CD4-positive, alpha-beta T cell treated with Interleukin-2 at 100 ng/mL for 4 hours (primary cell): ENCODE results near the gene PHLDB2.

ENCODE experiments used
- DNase-seq: peaks from one replicate; pipeline ENCODE4 v3.0.0-alpha.2; 2020; ENCODE audit warnings: low spot score

PHLDB2 gene

DNA sequence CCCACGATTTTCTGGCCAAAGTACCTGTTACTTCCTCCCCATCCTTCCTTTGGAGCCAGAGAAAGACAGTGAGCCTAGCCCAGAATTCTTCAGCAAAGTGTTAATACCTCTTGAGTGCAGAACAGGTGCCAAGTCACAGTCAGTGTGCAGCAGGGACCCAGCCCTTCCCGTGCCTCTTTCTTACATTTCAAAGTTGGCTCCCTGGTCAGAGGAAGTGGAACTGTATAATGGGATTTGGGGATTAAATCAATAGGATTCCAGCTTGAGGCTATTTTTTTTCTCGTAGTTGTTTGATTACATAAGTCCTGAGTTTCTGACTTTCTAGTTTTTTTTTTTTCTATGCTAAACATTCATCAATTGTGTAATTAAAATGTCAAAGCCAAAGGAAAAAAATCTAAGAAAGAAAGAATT is 67.2 kb downstream of the PHLDB2 start:
- DNase-seq = no peak

DNA sequence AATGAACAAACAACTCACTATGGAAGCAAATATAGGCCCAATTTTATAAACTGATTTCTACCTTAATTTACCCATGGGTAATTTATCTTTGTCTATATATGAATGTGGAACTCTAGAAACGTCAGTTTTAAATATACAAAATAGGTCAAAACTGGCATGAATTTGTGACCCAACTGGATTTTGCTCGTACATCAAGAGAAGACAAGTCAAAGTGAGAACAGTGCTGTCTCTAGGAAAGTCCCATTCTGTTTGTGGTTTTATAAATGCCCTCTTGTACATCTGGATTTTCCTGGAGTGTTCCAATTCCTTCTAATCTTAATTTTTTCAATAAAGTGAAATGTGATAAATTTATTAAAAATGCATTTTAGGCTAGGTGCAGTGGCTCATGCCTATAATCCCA is 69.5 kb downstream of the PHLDB2 start:
- no peak for DNase-seq

DNA sequence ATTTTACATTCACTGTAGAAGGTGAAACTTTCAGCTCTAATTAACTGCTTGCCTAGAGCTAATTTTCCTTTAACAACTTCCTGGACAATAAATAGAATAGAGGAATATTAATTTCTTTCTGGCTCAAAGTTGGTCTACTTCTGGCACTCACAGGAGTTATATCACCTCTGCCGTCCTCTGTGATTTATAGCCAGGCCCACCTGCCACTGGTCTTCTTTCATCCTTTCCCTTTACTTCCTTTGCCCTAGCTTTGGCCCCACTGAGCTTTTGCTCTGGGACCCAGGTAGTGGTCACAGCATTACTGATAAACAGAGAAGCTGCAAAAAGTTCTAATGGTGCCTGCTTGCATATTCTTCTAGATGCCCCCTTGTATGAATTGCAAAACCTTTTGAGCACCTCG is 70.4 kb downstream of the PHLDB2 start:
- DNase-seq = no peak

DNA sequence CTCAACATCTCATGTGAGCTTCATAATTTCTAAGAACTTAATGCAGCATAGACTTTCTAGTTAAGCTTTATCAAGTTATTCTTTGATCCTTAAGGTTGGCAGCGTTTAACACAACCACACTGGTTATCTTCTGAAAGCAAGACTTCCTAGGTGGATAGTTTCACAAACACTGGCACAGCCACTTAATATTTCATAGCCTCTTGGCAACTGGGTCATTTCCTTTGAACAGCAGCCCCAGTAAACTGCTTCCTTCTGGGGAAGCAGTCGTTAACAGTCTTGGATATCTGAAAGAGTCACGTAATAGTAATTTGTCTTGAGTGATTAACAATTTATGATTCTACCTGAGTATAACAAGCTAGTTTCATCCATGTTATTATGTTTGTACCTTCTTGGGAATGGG is 73.9 kb downstream of the PHLDB2 start:
- no peak for DNase-seq

DNA sequence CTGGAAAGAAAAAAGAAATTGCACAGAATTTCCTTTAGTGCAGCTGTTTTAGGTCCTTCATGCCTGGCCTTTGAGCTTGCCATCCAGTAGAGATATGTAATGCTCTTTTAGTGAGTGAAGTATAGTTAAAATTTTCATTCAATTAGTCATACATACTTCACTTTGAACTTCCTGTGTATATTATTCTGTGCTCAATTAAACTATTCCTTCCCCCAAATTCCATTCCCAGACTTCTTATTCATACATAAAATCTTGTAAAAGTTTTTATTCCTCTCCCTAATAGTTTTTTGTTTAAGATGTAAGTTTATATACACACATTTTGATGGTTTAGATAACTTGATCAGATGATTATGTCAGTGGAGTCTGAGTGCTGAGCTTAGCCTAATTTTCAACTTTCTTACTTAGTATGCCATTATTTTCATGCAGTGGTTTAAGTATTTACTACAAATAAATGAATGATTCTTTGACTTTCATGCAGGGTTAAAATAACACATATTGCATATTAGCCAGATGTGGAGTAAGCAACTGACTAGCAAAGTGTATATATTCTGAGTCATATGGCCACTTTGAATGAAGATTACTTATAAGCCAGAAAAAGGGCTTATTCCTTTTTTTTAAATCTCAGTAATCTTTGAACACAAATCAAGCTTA is 77.3 kb downstream of the PHLDB2 start:
- DNase-seq = no peak

DNA sequence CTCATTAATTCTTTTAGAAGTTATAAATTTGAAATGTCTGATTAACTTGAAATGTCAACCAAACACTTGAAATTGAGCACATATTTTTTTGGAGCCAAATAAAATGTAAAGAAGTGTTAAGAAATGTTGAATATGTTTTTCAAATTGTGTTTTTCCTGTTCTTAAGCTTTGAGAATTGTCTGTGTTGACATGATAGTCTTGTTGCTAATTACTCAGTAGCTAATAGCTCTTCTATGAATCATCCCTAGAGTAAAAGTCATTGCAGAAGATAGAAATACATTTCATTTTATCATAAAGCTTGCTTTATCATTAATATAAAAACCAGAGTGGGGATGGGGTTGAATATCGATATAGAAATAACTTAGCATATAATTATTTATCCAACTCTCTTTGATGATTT is 77.9 kb downstream of the PHLDB2 start:
- no peak for DNase-seq

DNA sequence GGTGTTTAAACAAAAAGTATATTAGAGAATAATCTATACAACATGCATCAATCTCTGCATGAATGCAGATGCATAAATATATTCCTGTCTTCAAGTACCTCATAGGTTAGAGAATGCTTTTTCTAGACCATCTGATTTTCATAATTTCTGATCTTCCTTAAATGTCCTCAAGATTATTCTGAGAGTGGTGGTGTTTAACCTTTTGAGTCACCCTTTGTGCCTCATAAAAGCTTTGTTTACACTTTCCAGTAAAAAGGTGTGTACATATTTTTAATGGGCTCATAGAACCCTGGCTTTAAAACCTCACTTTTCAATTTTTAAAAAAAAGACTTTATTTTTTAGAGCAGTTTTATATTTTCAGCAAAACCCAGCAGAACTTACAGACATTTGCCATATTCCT is 78.8 kb downstream of the PHLDB2 start:
- no peak for DNase-seq

DNA sequence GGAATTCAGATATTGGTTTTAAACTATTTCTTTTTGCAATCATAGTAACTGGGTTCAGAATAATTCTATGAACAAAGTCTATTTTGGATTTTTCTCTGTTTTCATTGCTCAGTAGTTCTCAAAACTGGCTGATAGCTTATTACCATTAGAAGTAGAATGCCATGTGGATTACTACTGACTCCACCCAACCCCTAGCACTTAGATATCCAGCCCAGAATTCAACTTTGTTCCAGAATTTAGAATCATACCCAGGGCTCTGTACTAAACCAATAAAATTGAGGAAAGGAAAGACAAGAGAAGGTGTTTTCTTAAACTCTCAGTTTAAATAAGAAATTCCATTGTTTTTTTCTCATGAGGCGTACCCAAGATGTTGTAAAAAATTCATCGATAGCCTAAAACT is 80.8 kb downstream of the PHLDB2 start:
- no peak for DNase-seq

DNA sequence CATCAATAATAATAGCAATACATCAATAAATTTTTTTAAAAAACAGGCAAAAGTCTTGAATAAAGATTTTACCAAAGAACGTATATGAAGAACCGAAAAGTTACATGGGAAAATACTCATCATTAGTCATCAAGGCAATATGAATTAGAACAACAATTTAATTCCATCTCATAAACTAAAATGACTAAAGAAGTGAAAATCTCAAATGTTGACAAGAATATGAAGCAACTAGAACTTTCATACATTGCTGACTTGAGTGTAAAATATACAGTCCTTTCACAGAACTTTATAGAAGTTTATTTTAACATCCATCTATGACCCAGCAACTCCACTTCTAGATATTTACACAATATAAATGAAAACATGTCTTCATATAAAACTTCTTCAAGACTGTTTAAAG is 84.5 kb downstream of the PHLDB2 start:
- DNase-seq = no peak

DNA sequence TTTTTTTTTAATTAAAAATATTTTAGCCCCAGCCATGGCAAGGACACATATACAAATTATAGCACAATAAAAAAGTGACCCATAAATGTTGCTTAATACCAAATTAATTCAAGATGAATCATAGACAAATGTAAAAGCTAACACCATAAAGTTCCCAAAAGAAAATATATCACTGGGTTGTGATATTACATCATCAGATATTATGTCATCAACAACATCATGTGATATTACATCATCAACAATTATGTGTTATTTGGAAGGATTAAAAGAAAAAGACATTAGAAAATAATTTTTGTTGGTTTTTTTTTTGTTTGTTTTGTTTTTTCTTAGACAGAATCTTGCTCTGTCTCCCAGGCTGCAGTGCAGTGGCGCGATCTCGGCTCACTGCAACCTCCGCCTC is 85.3 kb downstream of the PHLDB2 start:
- DNase-seq = no peak

DNA sequence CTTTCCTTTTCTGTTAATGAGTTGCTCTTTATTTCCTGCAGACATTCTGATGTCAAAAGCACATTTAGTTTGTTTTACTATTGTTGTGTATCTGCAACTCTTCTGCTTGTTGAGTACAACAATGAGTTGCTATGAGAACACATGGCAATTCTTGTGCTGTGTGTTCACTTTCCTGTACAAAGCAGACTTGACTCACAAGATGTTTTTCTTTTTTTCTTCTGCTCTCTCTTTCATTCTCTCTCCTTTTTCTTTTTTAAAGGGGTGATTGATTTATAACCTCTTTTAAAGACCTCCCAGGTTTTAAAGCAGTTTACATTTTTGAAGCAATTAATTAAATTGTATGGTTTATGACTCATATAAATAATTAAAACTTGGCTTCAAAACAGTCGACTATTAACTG is 88.2 kb downstream of the PHLDB2 start:
- no peak for DNase-seq

DNA sequence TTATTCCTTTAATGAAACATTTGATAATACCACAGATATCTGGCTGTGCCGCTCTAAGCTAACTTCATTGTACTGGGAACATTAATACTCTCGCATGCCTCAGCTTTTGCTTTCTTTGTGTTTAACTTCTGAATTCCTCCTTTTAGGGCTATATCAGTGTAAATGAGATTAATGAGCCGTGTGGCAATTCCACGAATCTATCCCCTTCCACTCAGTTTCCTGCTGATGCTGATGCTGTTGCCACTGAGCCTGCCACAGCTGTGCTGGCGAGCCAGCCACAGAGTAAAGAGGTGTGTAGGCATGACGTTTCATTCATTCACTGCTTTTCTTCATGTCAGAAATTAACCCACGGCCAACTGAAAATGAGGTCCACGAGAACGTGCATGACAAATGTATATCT is 89.7 kb downstream of the PHLDB2 start:
- DNase-seq = no peak

DNA sequence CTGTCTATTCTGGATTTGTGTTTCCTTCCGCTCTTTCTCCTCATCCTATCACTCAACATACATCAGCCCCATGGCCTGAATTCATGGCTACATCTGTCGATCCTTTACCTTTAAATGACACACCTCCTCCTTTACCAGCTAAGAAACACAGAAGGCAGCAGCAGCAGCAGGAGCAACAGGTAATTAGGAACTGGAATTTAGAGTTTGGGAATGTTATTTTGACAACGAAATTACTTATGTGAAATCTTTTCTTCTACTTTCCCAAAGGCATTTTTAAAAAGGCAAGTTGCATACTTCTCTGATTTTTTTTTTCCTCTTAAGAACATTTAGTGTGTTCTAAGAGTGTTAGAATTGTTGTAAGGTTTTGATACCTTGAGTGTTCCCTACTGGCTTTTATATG is 90.6 kb downstream of the PHLDB2 start:
- DNase-seq = no peak

DNA sequence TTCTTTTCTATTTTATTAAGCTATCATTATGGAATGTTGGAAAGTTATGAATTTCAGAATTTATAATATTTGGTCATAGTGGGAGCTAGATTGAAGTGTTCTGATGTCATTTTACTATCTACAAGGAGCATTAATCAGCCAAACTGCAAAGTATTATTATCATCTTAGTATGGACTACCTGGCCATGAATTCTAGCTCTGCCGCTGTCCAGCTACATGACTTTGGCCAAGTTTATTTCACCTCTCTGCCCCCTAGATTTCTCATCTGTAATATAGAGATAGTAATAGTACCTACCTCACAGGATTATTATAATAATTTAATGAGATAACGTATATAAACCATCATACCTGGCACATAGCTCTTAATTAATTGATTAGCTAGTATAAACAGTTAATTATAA is 92.0 kb downstream of the PHLDB2 start:
- DNase-seq = no peak

DNA sequence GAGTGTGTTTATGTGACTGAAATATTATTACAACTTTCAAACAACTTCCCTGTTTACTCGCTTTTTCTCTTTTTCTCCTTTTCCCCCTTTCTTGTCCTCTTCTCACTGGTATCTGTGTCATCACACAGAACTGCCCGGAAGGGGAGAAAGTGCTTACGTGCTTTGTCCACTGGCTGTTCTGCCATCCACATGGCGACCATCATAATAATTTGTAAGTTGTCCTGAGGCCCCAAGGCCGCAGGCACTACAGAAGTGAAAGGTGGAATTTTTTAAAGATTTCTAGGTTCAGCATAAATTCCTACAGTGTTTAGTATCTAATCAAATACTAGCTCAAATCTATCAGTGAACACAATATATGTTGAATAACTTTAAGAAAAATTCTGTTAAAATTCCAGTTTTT is 93.0 kb downstream of the PHLDB2 start:
- no peak for DNase-seq

DNA sequence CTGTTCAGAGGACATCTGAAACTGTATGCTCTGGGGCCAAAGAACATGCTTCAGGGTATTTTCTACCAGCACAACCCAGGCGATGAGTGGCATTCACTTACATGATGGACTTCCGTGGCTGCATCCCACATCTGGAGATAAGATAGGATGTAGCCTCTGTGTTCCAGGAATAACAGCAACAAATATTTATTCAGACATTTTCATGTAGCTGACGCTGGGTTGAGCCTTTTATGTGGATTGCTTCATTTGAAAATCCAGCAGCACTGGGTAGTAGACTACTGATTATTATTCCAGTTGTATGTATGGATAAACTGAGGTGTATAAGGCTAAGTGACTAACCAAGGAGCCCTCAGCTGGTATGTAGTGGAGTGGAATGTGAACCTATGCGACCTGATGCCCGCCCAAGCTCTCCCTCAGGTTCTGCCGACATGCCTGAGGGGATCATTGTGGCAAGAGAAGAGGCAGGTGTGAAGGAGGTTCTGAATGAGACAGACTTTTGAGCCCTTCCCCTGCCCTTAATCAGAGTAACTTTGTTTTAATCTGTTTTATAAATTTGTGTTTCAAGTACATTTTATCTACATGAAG is 93.9 kb downstream of the PHLDB2 start:
- no peak for DNase-seq

DNA sequence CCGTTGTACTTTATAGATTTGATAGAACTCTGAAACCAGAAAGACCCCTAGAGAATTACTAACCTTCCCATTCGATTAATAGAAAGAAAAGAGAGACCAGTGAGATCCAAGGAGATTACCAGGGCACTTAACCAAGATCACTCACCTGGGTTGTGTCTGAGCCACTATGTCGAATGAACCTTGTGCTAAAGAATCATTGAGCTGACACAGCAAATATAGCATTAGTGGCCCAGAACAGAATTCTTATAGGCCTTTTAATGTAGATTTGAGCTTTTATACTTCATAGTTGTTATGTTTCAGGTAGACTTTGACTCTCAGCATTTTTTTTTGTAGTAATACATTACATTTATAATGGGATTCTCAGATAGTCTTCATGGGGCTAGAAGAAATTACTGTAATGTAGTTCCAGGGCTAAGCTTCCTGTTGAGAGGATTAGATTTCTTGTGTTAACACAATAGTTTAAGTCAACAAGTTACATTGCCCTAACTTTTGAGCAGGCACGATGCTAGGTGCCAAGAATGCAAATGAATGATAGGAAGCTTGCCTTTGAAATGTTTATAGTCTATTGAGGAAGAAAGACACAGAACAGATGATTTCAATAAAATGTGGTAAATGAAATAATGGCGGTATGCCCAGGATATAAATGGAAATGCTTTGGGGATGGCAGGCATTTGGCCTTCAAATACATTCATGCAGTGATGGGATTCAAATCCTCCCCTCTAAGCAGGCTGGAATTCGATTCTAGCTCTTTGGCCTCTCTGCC is 95.3 kb downstream of the PHLDB2 start:
- no peak for DNase-seq

DNA sequence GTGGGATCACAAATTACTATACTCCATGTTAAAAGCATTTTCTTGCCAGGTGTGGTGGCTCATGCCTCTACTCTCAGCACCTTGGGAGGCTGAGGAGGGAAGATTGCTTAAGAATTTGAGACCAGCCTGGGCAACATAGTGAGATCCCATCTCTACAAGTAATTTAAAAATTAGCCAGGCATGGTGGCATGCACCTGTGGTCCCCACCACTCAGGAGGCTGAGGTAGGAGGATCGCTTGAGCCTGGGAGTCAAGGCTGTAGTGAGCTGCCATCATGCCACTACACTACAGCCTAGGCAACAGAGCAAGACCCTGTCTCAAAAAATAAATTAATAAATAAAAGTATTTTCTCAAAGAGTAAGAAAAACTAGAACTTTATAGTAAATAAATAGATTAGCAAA is 96.8 kb downstream of the PHLDB2 start:
- DNase-seq = no peak

DNA sequence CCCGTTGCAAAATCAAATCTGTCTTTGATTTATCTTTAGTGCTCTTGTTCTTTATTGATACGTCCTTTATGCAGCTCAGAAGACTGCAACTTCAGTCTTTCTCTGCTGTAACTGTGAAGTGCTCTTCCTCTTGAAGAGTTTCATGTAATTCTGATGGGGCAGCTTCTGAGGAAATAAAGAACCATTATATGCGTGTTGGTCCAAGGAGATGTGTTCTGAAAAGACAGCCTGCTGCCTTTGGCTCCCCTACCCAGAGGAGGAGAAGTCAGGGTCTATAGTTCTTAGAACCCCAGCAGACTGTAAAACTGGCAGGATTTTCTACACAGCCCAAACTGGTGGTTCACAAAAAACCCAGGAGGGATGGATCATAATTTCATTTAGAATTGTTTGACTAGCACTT is 97.4 kb downstream of the PHLDB2 start:
- DNase-seq = no peak

DNA sequence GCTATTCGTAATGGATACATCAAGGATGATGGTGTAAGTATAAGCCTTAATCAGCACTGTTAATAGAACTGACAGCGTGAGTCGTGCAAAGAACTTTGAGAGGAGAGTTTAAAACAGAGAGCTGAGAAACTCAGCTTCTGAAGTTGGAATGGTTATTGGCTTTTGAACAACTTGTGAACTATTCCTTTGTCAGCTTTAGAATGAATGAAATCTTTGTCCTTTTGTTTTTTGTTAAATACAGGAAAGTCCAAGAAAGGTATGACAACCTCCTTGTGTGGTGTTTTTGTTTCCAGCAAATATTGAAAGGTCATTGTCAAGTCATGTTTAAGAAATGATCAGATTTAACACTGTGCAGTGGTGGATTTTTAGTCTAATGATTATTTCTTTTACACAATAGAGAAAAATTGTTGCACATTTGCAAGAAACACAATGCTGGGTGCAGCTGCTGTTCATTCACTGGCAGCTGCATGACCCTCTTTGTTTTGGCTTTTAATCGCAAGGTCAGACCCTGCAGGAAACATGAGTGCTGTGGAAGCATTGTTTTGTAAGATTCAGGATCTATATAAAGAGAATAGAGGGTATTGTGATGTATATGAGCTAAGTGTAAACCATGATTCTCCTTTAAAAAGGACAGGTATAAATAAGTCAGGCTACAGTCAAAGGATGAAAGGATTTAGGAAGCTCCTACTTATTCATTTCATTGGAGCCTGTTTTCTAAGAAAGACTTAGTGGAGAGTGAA is 98.1 kb downstream of the PHLDB2 start:
- DNase-seq = no peak

DNA sequence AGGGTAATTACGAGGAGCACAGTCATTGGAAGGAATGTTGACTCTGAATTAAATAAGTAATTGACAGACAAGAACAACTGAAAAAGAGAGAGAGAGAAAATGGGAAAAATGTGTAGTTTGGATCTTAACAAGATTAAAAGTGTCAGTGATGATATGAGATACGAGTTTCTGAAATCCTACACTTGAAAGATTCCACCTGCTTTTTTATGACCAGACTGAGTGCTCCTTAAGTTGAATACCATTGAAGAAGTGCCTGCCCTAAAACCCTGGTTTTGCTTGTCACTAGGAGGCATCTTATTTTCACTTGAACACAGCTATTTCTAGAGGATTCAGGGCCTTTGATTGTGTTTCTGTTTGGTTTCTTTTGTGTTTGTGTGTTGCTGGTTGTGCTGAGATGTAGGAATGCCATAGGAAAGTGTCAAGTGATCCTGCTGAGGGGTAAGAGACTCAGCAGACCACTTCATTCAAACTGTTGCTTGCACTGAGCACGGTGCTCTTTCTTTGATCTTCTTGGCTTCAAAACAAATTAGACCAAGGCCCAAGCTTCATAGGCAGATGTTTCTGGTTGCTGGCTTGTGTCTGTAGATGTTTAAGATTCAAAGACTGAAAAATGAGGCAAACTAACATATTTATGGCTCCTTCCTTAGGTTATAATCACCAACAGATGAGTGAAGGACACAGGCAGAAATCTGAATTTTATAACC is 102.5 kb downstream of the PHLDB2 start:
- DNase-seq = no peak

DNA sequence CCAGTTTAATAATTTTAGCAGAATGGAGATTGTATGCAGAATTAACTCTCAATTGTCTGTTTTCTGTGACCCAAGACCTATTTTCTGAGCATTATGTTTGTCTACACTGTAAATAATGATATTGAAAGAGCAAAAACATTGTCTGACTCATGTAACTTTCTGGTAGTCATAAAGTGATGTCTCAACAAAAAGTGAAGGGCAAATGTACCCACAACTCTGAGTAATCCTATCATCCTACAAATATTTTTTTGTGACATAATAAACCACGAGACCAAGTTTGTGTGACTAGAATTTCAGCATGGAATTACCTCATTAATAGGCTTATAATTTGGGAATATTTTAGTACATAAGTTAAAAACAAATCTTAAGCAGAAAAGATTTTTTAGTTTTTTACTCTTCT is 104.4 kb downstream of the PHLDB2 start:
- no peak for DNase-seq
